Common myeloid progenitor, CD34-positive (primary cell): ENCODE measurements around the gene TAT.
"Not testable (repeated sequence)": the region's sequence is repeated elsewhere in the genome, so short reads cannot be mapped to it uniquely, and the experiment has no call there.

ENCODE experiments used
- CTCF ChIA-PET: fragments of 350-600 bp; sonication (Branson Sonifier 250); formaldehyde crosslinking; loops from one replicate; lab custom pipeline; 2021; ENCODE audit warnings: antibody characterized with exemption; lab: Charles Lee
- POLR2A ChIA-PET: fragments of 350-600 bp; sonication (Branson Sonifier 250); formaldehyde crosslinking; loops from one replicate; lab custom pipeline; 2021; ENCODE audit warnings: antibody characterized with exemption; lab: Charles Lee
- DNase-seq, 3 donors: peaks; one replicate each; pipeline versions ENCODE4 v3.0.0 to v3.0.0-alpha.2; 2013
- H3K27ac ChIP-seq, 2 experiments: 1 replicate in 1 of 2; 2 replicates in 1 of 2; pipeline ENCODE4 v1.7.0; 2013; ENCODE audit warnings: inconsistent platforms in 2 of 2, low read length in 2 of 2, mild to moderate bottlenecking in 2 of 2, low read depth in 1 of 2, moderate library complexity in 1 of 2; ENCODE audit not compliant: severe bottlenecking in 2 of 2, insufficient read depth in 1 of 2, poor library complexity in 1 of 2
- H3K27me3 ChIP-seq, 5 experiments: replicated peaks in 2 of 5; 1 replicate in 3 of 5; 2 replicates in 2 of 5; pipeline versions ENCODE4 v1.6.1 to v1.7.0; 2013; ENCODE audit warnings: low read length in 4 of 5, mild to moderate bottlenecking in 2 of 5, moderate library complexity in 2 of 5, inconsistent platforms in 1 of 5; ENCODE audit not compliant: insufficient read depth in 5 of 5, control insufficient read depth in 4 of 5
- H3K36me3 ChIP-seq, 4 experiments: 1 replicate in 2 of 4; 2 replicates in 2 of 4; pipeline versions ENCODE4 v1.6.1 to v1.7.0; 2013; ENCODE audit warnings: low read length in 3 of 4, control low read depth in 1 of 4, mild to moderate bottlenecking in 1 of 4; ENCODE audit not compliant: control insufficient read depth in 4 of 4, insufficient read depth in 4 of 4
- H3K4me1 ChIP-seq, 4 experiments: 1 replicate in 3 of 4; 2 replicates in 1 of 4; pipeline versions ENCODE4 v1.6.1 to v1.7.1; 2013; ENCODE audit warnings: low read length in 3 of 4, mild to moderate bottlenecking in 3 of 4, control low read depth in 1 of 4, inconsistent platforms in 1 of 4, moderate library complexity in 1 of 4; ENCODE audit not compliant: control insufficient read depth in 4 of 4, insufficient read depth in 4 of 4; ENCODE audit errors: control extremely low read depth in 1 of 4
- H3K4me3 ChIP-seq, 7 experiments: 1 replicate in 4 of 7; 2 replicates in 3 of 7; pipeline versions ENCODE4 v1.5.1 to v1.7.0; 2013; ENCODE audit warnings: mild to moderate bottlenecking in 7 of 7, low read length in 6 of 7, moderate library complexity in 6 of 7, inconsistent platforms in 2 of 7, low read depth in 2 of 7, control low read depth in 1 of 7; ENCODE audit not compliant: insufficient read depth in 4 of 7, control insufficient read depth in 1 of 7; ENCODE audit errors: extremely low read depth in 1 of 7
- H3K9me3 ChIP-seq, 5 experiments: 1 replicate in 4 of 5; 2 replicates in 1 of 5; pipeline versions ENCODE4 v1.6.1 to v1.7.1; 2013; ENCODE audit warnings: low read length in 4 of 5, mild to moderate bottlenecking in 2 of 5, inconsistent platforms in 1 of 5, low read depth in 1 of 5, moderate library complexity in 1 of 5; ENCODE audit not compliant: control insufficient read depth in 4 of 5, insufficient read depth in 2 of 5; ENCODE audit errors: control extremely low read depth in 1 of 5
- WGBS: methylation state at CpG from one replicate; pipeline ENCODE4 v1.1.5; 2013; ENCODE audit not compliant: insufficient coverage; 5-methylcytosine and 5-hydroxymethylcytosine counted together

TAT gene

DNA sequence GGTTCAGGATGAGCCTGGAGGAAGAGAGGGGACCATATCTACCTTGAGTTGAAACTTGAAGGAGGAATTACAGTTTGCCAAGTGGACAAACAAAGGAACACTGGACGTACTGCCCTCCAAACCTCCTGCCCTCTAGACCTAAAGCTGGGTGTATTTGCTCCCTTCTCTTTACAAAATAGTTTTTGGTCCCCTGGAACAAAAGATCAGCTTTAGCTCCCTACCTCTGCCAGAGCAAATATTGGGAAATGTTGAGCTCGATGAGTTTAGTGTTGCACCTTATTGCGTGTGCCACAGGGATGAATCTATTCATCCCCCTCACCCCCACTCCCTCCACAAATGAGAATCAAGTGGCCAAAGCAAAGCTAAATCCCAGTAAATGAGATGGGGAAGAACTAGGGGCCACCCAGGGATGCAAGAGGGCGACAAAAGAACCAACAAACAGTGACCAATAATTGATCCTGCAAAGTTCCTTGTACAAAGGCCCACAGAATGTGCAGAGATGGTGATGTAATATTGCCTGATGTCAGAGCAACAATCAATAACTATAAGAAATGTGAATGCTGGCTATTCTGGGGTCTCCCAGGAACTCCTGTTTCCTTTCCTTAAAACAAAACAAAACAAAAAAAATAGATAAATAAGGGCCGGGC, 17.2 kb upstream of the TAT start:
- ChIA-PET CTCF (no interaction called here), POLR2A (no interaction called here)
- no peaks in the 10 kb centered on the region for H3K36me3 ChIP-seq
- H3K4me1 ChIP-seq = no peaks in the 10 kb centered on the region
- 88% methylated on average over 3 of the region's 5 CpGs for WGBS
- H3K4me3 ChIP-seq = no peak overlapping the region
- no peak for DNase-seq
- no peaks in the 10 kb centered on the region for H3K9me3 ChIP-seq
- peaks cover 0 to 4% (median 2%) of the 10 kb centered on the region in 5 experiments for H3K27me3 ChIP-seq
- H3K27ac ChIP-seq = no peak overlapping the region

DNA sequence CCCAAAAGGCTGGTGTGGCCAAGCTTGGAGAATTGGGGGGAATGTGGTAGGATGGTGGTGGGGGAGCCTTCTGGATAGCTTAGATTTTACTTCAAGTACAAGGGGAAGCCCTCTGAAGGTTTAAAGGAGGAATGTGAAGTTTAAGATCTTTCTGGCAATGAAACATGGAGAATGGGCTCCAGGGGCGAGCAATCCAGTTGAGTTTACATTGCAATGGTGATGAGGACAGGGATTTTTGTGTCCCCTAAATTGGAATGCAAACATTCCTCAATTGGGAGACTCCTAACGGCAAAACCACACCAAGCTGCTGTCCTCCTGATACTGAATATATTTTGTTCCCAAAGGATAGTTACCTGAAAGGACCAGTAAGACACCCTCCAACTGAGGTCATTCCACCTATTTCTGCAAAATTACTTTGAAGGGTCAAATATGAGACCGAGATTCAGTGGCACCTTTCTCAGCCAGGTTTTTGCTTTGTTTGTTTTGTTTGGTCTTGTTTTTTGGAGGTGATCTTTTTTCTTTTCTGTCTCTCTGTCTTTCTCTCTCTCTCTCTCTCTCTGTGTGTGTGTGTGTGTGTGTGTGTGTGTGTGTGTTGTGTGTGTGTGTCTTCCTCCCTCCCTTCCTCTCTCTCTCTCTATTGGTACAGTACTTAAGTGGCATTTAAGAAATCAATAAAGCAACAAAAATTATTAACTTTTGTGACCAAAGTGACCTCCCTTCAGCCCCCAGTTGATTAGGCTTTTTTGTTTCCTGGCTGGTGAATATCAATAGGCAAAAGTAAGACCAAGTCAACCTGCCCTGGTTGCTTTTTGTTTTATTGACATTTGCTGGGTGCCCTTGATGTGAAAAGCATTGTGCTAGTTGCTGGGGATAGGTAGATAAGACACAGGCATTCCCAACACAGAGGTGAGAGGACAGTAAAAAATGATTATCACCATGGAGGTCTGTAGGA, 16.4 kb upstream of the TAT start:
- WGBS = 90% methylated on average over 2 of the region's 3 CpGs
- no peaks in the 10 kb centered on the region for H3K36me3 ChIP-seq
- H3K4me1 ChIP-seq = no peaks in the 10 kb centered on the region
- H3K27ac ChIP-seq = no peak overlapping the region
- POLR2A ChIA-PET = no interaction called here
- no peaks in the 10 kb centered on the region for H3K9me3 ChIP-seq
- H3K27me3 ChIP-seq = peaks cover 0 to 4% (median 1%) of the 10 kb centered on the region in 5 experiments
- CTCF ChIA-PET = no interaction called here
- no peak for DNase-seq
- no peak overlapping the region for H3K4me3 ChIP-seq

GRCh38 chr16:71591917-71592316, 15.0 kb upstream of the TAT start:
- CTCF ChIA-PET = no interaction called here

GRCh38 chr16:71590584-71590983, 13.7 kb upstream of the TAT start:
- no peaks in the 10 kb centered on the region for H3K36me3 ChIP-seq
- no peak overlapping the region for H3K4me3 ChIP-seq
- WGBS = 98% methylated on average over 4 of the region's 4 CpGs
- H3K27me3 ChIP-seq = peaks cover 1 to 16% (median 4%) of the 10 kb centered on the region in 5 experiments
- peaks cover 0 to 3% (median 0%) of the 10 kb centered on the region in 5 experiments for H3K9me3 ChIP-seq
- DNase-seq = no peak
- no peak overlapping the region for H3K27ac ChIP-seq
- CTCF ChIA-PET = no interaction called here
- POLR2A ChIA-PET = no interaction called here
- no peaks in the 10 kb centered on the region for H3K4me1 ChIP-seq

More at GRCh38 chr16:71591917-71592316, 15.0 kb upstream of the TAT start:
- no peak overlapping the region for H3K4me3 ChIP-seq
- no peak for DNase-seq
- H3K27ac ChIP-seq = no peak overlapping the region
- peaks cover 0 to 1% (median 0%) of the 10 kb centered on the region in 5 experiments for H3K9me3 ChIP-seq
- POLR2A ChIA-PET = no interaction called here
- H3K4me1 ChIP-seq = no peaks in the 10 kb centered on the region
- H3K27me3 ChIP-seq = peaks cover 1 to 8% (median 4%) of the 10 kb centered on the region in 5 experiments
- no peaks in the 10 kb centered on the region for H3K36me3 ChIP-seq
- no CpG with 5 or more reads among the region's 3 CpGs for WGBS

DNA sequence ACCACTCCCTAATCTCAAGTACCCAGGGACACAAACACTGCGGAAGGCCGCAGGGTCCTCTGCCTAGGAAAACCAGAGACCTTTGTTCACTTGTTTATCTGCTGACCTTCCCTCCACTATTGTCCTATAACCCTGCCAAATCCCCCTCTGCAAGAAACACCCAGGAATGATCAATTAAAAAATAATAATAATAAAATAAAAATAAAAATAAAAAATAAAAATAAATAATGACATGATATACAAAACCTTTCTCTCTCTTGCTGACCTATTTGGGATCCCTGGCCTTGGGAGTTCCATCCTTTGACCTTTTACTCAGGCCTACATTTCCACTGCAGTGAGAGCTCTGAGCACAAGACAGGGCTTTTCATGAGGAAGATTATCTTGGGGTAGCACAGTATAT, 13.2 kb upstream of the TAT start:
- H3K4me1 ChIP-seq, CTCF ChIA-PET, H3K27ac ChIP-seq, H3K36me3 ChIP-seq, POLR2A ChIA-PET, H3K9me3 ChIP-seq, H3K4me3 ChIP-seq, DNase-seq: not testable (repeated sequence)
- H3K27me3 ChIP-seq = peaks cover 2 to 16% (median 5%) of the 10 kb centered on the region in 5 experiments
- no CpG with 5 or more reads among the region's 2 CpGs for WGBS

DNA sequence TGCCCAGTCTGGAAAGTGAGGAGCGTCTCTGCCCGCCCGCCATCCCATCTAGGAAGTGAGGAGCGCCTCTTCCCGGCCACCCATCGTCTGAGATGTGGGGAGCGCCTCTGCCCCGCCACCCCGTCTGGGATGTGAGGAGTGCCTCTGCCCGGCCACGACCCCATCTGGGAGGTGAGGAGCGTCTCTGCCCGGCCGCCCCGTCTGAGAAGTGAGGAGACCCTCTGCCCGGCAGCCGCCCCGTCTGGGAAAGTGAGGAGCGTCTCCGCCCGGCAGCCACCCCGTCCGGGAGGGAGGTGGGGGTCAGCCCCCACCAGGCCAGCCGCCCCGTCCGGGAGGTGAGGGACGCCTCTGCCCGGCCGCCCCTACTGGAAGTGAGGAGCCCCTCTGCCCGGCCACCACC, 12.4 kb upstream of the TAT start:
- H3K9me3 ChIP-seq, H3K4me1 ChIP-seq, H3K36me3 ChIP-seq, POLR2A ChIA-PET, DNase-seq, H3K4me3 ChIP-seq, H3K27ac ChIP-seq, CTCF ChIA-PET: not testable (repeated sequence)
- WGBS = no CpG with 5 or more reads among the region's 30 CpGs
- H3K27me3 ChIP-seq = peaks cover 2 to 22% (median 7%) of the 10 kb centered on the region in 5 experiments

GRCh38 chr16:71585318-71585703, 8.4 kb upstream of the TAT start:
- Histone ChIP-seq H3K27me3 (peaks cover 2 to 22% (median 5%) of the 10 kb centered on the region in 5 experiments), H3K36me3 (no peaks in the 10 kb centered on the region), H3K27ac (no peak overlapping the region), H3K4me3 (no peak overlapping the region), H3K4me1 (no peaks in the 10 kb centered on the region), H3K9me3 (peaks cover 0 to 3% (median 0%) of the 10 kb centered on the region in 5 experiments)
- DNase-seq = no peak
- WGBS = 63% methylated on average over 3 of the region's 4 CpGs
- ChIA-PET POLR2A (no interaction called here), CTCF (interaction anchor here (1.5 to 1.9 kb wide), 2 partner anchors 10 to 25 kb away, joined by 3 to 6 read pairs; no protein-coding TSS in a partner anchor)
